ENCODE data around the gene MESD.
A peak's percentile ranks its signal among the peaks of the same experiment; 100 is the strongest.

The MESD gene

GRCh38 chr15:80989518-80990478 is at the start of gene MESD:
MESD (minus strand) TSS chr15:80989819; CDS start chr15:80989791, 28 bp downstream.
- TF ChIP-seq, protein P1, sequence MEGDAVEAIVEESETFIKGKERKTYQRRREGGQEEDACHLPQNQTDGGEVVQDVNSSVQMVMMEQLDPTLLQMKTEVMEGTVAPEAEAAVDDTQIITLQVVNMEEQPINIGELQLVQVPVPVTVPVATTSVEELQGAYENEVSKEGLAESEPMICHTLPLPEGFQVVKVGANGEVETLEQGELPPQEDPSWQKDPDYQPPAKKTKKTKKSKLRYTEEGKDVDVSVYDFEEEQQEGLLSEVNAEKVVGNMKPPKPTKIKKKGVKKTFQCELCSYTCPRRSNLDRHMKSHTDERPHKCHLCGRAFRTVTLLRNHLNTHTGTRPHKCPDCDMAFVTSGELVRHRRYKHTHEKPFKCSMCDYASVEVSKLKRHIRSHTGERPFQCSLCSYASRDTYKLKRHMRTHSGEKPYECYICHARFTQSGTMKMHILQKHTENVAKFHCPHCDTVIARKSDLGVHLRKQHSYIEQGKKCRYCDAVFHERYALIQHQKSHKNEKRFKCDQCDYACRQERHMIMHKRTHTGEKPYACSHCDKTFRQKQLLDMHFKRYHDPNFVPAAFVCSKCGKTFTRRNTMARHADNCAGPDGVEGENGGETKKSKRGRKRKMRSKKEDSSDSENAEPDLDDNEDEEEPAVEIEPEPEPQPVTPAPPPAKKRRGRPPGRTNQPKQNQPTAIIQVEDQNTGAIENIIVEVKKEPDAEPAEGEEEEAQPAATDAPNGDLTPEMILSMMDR (IDR thresholded peaks at IDR 0.05) = no peak
- TF ChIP-seq ZFX (IDR thresholded peaks at IDR 0.05; ENCODE audit: borderline replicate concordance) = no peak
- H3K27ac ChIP-seq = peak within 1 kb of the TSS; percentile 73

GRCh38 chr15:81038975-81039607 is 49.5 kb upstream of the MESD start:
- TF ChIP-seq, protein P1 (IDR thresholded peaks at IDR 0.05) = no peak
- no peak for TF ChIP-seq ZFX (IDR thresholded peaks at IDR 0.05; ENCODE audit: borderline replicate concordance)
- no peak overlapping the region for H3K27ac ChIP-seq

DNA sequence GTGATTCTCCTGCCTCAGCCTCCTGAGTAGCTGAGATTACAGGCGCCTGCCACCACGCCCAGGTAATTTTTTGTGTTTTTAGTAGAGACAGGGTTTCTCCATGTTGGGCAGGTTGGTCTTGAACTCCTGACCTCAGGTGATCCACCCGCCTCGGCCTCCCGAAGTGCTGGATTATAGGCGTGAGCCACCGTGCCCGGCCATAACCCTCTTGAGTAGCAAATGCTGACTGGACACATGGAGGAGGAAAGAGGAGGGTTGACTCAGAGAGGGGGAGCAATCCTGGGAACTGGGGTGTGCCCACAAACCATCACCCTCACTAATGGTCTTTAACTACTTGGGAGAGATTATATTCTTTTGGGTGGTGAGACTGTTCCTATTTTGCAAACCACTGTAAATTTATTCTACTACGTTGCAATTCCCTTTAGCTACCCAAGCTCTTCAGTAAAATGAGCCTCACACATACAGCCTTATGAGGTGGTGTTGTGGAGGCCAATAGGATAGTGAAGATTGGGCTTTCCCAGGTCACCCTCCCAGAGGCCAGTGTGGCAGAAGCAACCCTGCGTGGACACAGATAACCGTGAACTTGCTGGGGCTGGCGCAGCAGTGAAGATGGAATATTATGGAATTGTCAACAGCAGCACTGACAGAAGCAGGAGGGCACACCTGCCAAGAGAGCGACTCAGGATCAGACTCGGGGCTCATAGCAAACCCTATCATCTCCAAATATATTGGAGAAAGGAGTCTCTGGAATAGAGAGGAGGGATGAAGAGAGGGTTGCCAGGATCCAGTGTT is 48.5 kb upstream of the MESD start:
- H3K27ac ChIP-seq = no peak overlapping the region
- TF ChIP-seq, protein P1 (IDR thresholded peaks at IDR 0.05) = no peak
- TF ChIP-seq ZFX (IDR thresholded peaks at IDR 0.05; ENCODE audit: borderline replicate concordance) = no peak

DNA sequence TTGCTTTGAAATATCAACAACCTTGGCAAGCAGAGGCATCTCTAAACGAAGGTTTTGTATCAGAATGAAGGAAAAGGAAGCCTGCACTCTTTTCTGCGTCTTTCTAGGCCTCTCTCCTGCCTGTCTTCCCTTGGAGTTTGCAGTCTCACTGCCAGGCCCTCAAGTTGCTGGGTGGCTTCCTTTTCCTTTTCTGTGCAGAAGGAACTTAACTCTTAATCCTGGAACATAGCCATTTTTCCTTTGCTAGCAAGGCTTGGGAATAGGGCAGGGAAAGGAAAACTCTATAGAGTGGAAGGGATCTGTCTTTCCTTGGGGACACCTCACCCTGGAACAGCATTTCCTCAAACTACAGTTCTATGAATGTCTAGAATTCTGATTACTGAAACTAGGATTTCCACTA is 43.9 kb upstream of the MESD start:
- TF ChIP-seq ZFX (IDR thresholded peaks at IDR 0.05; ENCODE audit: borderline replicate concordance) = no peak
- TF ChIP-seq, protein P1 (IDR thresholded peaks at IDR 0.05) = no peak
- H3K27ac ChIP-seq = peak overlapping the region; percentile 72

GRCh38 chr15:81032818-81033217 is 43.2 kb upstream of the MESD start:
- no peak for TF ChIP-seq ZFX (IDR thresholded peaks at IDR 0.05; ENCODE audit: borderline replicate concordance)
- TF ChIP-seq, protein P1 (IDR thresholded peaks at IDR 0.05) = peak; percentile 45
- peak overlapping the region; percentile 72 for H3K27ac ChIP-seq

DNA sequence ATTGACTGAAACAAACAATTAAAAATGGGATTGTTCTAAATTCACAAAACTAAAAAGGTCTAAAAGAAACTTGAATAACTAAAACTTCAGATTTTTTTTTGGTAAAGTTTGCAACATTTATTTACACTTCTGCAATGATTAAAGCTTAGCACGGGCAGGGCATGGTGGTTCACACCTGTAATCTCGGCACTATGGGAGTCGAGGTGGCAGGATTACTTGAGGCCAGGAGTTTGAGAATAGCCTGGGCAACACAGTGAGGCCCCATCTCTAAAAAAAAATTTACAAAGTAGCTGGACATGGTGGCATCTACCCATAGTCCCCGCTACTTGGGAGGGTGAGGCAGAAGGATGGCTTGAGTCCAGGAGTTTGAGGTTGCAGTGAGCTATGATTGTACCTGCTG is 42.7 kb upstream of the MESD start:
- H3K27ac ChIP-seq = peak overlapping the region; percentile 72
- TF ChIP-seq, protein P1 (IDR thresholded peaks at IDR 0.05) = no peak
- TF ChIP-seq ZFX (IDR thresholded peaks at IDR 0.05; ENCODE audit: borderline replicate concordance) = no peak
